WTC11 (cell line): ENCODE data around the gene DDX39A. TPM values are rescaled to one million over a fixed set of nuclear protein-coding genes. Genes with fewer than 3 reads are reported as not detected.

Experiments used
- ATAC-seq: fragments of 200-7000 bp; cut with Tn5 transposase; 2 replicates; pipeline ENCODE4 v1.10.0; 2021; ENCODE audit warnings: mild to moderate bottlenecking, moderate library complexity
- CTCF ChIA-PET: fragments of 300-600 bp; sonication (Branson Sonifier 250); formaldehyde crosslinking; loops from one replicate; lab custom pipeline; 2021; ENCODE audit warnings: antibody characterized with exemption; lab: Charles Lee
- POLR2A ChIA-PET: fragments of 350-600 bp; sonication (Branson Sonifier 250); formaldehyde crosslinking; loops from one replicate; lab custom pipeline; 2021; ENCODE audit warnings: antibody characterized with exemption; lab: Charles Lee
- DNase-seq: peaks from one replicate; pipeline ENCODE4 v3.0.0; 2021; ENCODE audit warnings: low spot score
- H3K27ac Mint-ChIP-seq: 2 replicates; pipeline ENCODE4 v1.8.0; 2021; ENCODE audit warnings: mixed read lengths
- H3K27me3 Mint-ChIP-seq: 2 replicates; pipeline ENCODE4 v1.8.0; 2021; ENCODE audit warnings: low read depth, mild to moderate bottlenecking, moderate library complexity, mixed read lengths
- H3K36me3 Mint-ChIP-seq: 2 replicates; pipeline ENCODE4 v1.8.0; 2021; ENCODE audit warnings: mixed read lengths
- H3K4me1 Mint-ChIP-seq: 2 replicates; pipeline ENCODE4 v1.8.0; 2022; ENCODE audit warnings: mixed read lengths
- H3K4me3 Mint-ChIP-seq: 2 replicates; pipeline ENCODE4 v1.8.0; 2021; ENCODE audit warnings: mild to moderate bottlenecking, moderate library complexity, mixed read lengths
- H3K9me3 Mint-ChIP-seq: 2 replicates; pipeline ENCODE4 v1.8.0; 2021; ENCODE audit warnings: mixed read lengths
- AFF4 ChIP-seq: sonication (generic); formaldehyde crosslinking; IDR thresholded peaks from 2 replicates; pipeline ENCODE4 v1.8.1; 2023; ENCODE audit warnings: mild to moderate bottlenecking, missing genetic modification reagents, borderline replicate concordance
- ARID4B ChIP-seq: sonication (generic); formaldehyde crosslinking; IDR thresholded peaks from 2 replicates; pipeline ENCODE4 v1.8.0; 2023; ENCODE audit warnings: missing genetic modification reagents, mild to moderate bottlenecking, borderline replicate concordance
- ERG ChIP-seq: fragments of 250-450 bp; sonication (Bioruptor Pico); IDR thresholded peaks from 2 replicates; pipeline ENCODE4 v1.8.0; 2021; ENCODE audit warnings: mild to moderate bottlenecking
- ESRRA ChIP-seq: sonication (generic); formaldehyde crosslinking; IDR thresholded peaks from 2 replicates; pipeline ENCODE4 v1.8.1; 2022; ENCODE audit warnings: mild to moderate bottlenecking, missing genetic modification reagents, borderline replicate concordance
- GTF2I ChIP-seq: fragments of 250-450 bp; sonication (Bioruptor Pico); conservative IDR thresholded peaks from 2 replicates; pipeline ENCODE4 v1.4.0; 2021; ENCODE audit warnings: mild to moderate bottlenecking
- ZNF532 ChIP-seq: fragments of 250-450 bp; sonication (Bioruptor Pico); IDR thresholded peaks from 2 replicates; pipeline ENCODE4 v1.9.0; 2021; ENCODE audit warnings: mild to moderate bottlenecking, borderline replicate concordance
- total RNA-seq: library from RNA; stranded (reverse); gene quantifications from 3 replicates; pipeline ENCODE4 v1.2.3, GENCODE V29; 2021

The DDX39A gene
- total RNA-seq, 1 experiment from 2014 or later: 136 TPM

DNA sequence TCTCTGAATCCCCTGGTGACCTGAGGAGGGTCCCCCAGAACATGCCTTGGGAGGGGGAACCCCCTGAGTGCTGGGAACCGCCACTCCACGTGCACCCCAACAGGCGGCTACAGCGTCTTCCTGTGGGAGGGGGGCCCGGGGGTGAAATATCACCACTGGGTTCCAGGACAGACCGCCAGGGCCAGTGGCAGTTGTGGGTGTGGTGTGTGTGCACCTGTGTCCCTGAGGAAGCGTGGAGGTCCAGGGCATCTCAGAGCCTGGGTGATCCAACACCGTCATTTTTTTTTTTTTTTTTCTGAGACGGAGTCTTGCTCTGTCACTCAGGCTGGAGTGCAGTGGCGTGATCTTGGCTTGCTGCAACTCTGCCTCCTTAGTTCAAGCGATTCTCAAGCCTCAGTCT is 33.6 kb downstream of the DDX39A start:
- Mint-ChIP-seq H3K27me3 (peaks cover 3% of the 10 kb centered on the region), H3K9me3 (no peaks in the 10 kb centered on the region), H3K4me1 (peaks cover 24% of the 10 kb centered on the region), H3K4me3 (no peak overlapping the region), H3K36me3 (no peaks in the 10 kb centered on the region), H3K27ac (no peak overlapping the region; the same call in 1 of the 2 replicates)
- ChIA-PET CTCF (interaction anchor here (0.7 to 5.7 kb wide), 3 partner anchors 14 to 312 kb away, joined by 3 to 38 read pairs (median 6); no protein-coding TSS in a partner anchor), POLR2A (interaction anchor here (0.6 kb wide), 1 partner anchor 1560 kb away, joined by 6 read pairs; no protein-coding TSS in a partner anchor)
- DNase-seq: no peak
- TF ChIP-seq ERG: no peak
- no peak for ATAC-seq

DNA sequence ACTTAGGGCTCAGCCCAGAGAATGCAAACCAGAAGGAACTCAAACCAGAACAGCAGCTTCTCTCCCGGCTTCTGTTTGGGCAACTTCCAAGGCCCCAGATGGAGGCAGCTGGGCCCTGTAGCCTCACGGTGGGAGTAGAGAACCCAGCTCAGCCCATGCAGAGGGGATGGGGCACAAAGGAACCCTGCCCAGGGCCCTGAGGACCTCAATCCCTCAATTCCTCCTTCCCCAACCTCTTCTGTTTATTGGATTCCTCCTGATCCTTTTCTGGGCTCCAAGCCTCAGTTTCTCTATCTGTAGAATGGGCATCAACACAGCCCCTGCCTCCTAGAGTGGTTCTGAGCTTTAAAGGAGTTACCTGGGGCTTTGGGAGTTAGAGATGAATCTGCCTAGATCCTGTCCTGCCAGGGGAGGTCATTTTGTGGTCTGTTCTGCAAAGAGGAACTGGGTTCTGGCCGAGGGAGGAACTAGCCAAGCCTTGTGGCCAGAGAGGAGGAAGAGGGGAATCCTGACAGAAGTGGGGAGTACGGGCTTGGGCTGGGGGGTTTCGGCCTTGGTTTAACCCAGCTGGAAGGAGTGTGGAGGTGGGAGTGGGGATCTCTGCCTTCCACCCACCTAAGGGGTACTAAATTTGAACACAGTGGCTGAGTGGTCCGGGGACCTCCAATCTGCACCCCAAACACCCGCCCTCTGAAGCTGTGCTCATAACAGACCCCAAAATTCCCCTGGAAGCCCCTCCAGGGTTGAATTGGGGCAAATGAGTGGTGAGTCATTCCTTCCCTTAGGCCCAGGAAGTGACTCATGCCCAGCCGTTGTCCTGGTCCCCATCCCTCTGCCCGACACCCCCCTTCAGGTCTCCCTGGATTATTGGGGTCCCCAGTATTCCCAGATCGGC is 35.2 kb downstream of the DDX39A start:
- H3K27ac Mint-ChIP-seq: no peak overlapping the region
- no peak for ATAC-seq
- CTCF ChIA-PET: interaction anchor here (0.6 to 5.7 kb wide), 6 partner anchors 14 to 401 kb away, joined by 3 to 38 read pairs (median 4); no protein-coding TSS in a partner anchor

GRCh38 chr19:14381689-14382474 is 37.3 kb downstream of the DDX39A start:
- H3K27ac Mint-ChIP-seq: no peak overlapping the region
- TF ChIP-seq ARID4B (no peak), ERG (no peak), ZNF532 (CRISPR knock-in tag) (no peak), ESRRA (no peak)

More for the DNA sequence above, 35.2 kb downstream of the DDX39A start:
- DNase-seq: no peak
- peaks cover 6% of the 10 kb centered on the region for H3K27me3 Mint-ChIP-seq
- no peaks in the 10 kb centered on the region for H3K36me3 Mint-ChIP-seq
- no peak overlapping the region for H3K4me3 Mint-ChIP-seq
- TF ChIP-seq GTF2I (CRISPR knock-in tag) (peak; percentile 61; the same call in 1 of the 2 replicates), AFF4 (CRISPR knock-in tag) (no peak)
- no peaks in the 10 kb centered on the region for H3K9me3 Mint-ChIP-seq
- peaks cover 30% of the 10 kb centered on the region for H3K4me1 Mint-ChIP-seq
- POLR2A ChIA-PET: interaction anchor here (0.6 to 0.7 kb wide), 2 partner anchors 11 to 23 kb away, joined by 3 to 5 read pairs; no protein-coding TSS in a partner anchor

More at GRCh38 chr19:14381689-14382474, 37.3 kb downstream of the DDX39A start:
- Mint-ChIP-seq H3K27me3 (0 out of 2 replicates have a peak, but pooled peaks cover 6% of the 10 kb centered on the region), H3K36me3 (no peaks in the 10 kb centered on the region), H3K9me3 (no peaks in the 10 kb centered on the region), H3K4me1 (peaks cover 32% of the 10 kb centered on the region), H3K4me3 (peak overlapping the region; percentile 61)
- ATAC-seq (no peak), DNase-seq (no peak)
- POLR2A ChIA-PET: interaction anchor here (0.6 to 0.9 kb wide), 3 partner anchors 9 to 24 kb away, joined by 3 to 5 read pairs (median 3); no protein-coding TSS in a partner anchor
- CTCF ChIA-PET: interaction anchor here (0.5 to 5.7 kb wide), 10 partner anchors 15 to 312 kb away, joined by 3 to 38 read pairs (median 4); partner anchors contain the start of gene ASF1B
